H1 (cell line): ENCODE data around the gene VWA1. TPM values are rescaled to one million over a fixed set of nuclear protein-coding genes. Genes with fewer than 3 reads are reported as not detected.

Source experiments
- CREB1 ChIP-seq: IDR thresholded peaks from 2 replicates; pipeline ENCODE4 v1.6.1; 2012; ENCODE audit warnings: inconsistent platforms
- GTF2F1 ChIP-seq: IDR thresholded peaks from 2 replicates; pipeline ENCODE4 v1.6.1; 2012; ENCODE audit warnings: low read depth, low read length, improper control_type of control experiment, borderline replicate concordance
- KDM1A ChIP-seq: fragments of 200-600, 300-600 bp; sonication (generic); IDR thresholded peaks from 2 replicates; pipeline ENCODE4 v1.7.1; 2016; ENCODE audit warnings: mild to moderate bottlenecking, low read length, borderline replicate concordance
- NRF1 ChIP-seq: IDR thresholded peaks from 2 replicates; pipeline ENCODE4 v1.6.1; 2011; ENCODE audit warnings: mild to moderate bottlenecking, low read depth, low read length, improper control_type of control experiment
- PHF8 ChIP-seq: fragments of 200-600 bp; sonication (generic); conservative IDR thresholded peaks from 2 replicates; pipeline ENCODE4 v1.7.1; 2012; ENCODE audit warnings: low read depth, mild to moderate bottlenecking, inconsistent platforms, low read length, moderate library complexity
- POLR2A ChIP-seq, 2 experiments: IDR thresholded peaks; 1 replicate in 1 of 2; 2 replicates in 1 of 2; pipeline ENCODE4 v1.6.1; 2011; ENCODE audit warnings: low read depth in 2 of 2, low read length in 2 of 2, mild to moderate bottlenecking in 2 of 2; ENCODE audit errors: control extremely low read depth in 1 of 2
- RFX5 ChIP-seq: IDR thresholded peaks from 2 replicates; pipeline ENCODE4 v1.6.1; 2011; ENCODE audit warnings: low read depth, low read length, improper control_type of control experiment, borderline replicate concordance
- SP1 ChIP-seq: IDR thresholded peaks from 2 replicates; pipeline ENCODE4 v1.6.1; 2011; ENCODE audit warnings: low read depth, low read length
- SP2 ChIP-seq: IDR thresholded peaks from 2 replicates; pipeline ENCODE4 v1.6.1; 2012; ENCODE audit warnings: mild to moderate bottlenecking, low read length, inconsistent platforms
- polyA plus RNA-seq, 7 experiments: library from polyadenylated mRNA; depleted of rRNA in 3 of 7; stranded (reverse) in 5 of 7; unstranded in 2 of 7; fragments of >200 nt in 5 of 7; fragments of 200-250 nt in 2 of 7; gene quantifications; 1 replicate in 5 of 7; 2 replicates in 1 of 7; 4 replicates in 1 of 7; pipeline versions ENCODE4 v1.2.1 to v1.2.3, GENCODE V29; 2011 to 2013; ENCODE audit warnings: missing spikeins in 2 of 7, mixed read lengths in 2 of 7
- total RNA-seq: library from RNA; stranded (reverse); fragmentation: NEBNext Ultra II Directional; extraction: Animal tissue kit (Norgen Biotek cat#: 25700); gene quantifications from 2 replicates; pipeline ENCODE4 v1.2.1, GENCODE V29; 2021
- TF ChIP-seq, protein P1 (sequence below): fragments of 300-600 bp; sonication (generic); IDR thresholded peaks from 2 replicates; pipeline ENCODE4 v1.7.1; 2012; ENCODE audit warnings: low read length, moderate library complexity, mild to moderate bottlenecking, inconsistent platforms; ENCODE audit not compliant: insufficient replicate concordance
- TF ChIP-seq, protein P2 (sequence below): IDR thresholded peaks from 2 replicates; pipeline ENCODE4 v1.6.1; 2012; ENCODE audit warnings: inconsistent platforms

VWA1 gene
- total and polyA plus RNA-seq, 2 of the 8 experiments (the other 6 are each of a cell fraction or from before 2014, with no cell fraction given): 16.0 to 36.6 TPM

DNA sequence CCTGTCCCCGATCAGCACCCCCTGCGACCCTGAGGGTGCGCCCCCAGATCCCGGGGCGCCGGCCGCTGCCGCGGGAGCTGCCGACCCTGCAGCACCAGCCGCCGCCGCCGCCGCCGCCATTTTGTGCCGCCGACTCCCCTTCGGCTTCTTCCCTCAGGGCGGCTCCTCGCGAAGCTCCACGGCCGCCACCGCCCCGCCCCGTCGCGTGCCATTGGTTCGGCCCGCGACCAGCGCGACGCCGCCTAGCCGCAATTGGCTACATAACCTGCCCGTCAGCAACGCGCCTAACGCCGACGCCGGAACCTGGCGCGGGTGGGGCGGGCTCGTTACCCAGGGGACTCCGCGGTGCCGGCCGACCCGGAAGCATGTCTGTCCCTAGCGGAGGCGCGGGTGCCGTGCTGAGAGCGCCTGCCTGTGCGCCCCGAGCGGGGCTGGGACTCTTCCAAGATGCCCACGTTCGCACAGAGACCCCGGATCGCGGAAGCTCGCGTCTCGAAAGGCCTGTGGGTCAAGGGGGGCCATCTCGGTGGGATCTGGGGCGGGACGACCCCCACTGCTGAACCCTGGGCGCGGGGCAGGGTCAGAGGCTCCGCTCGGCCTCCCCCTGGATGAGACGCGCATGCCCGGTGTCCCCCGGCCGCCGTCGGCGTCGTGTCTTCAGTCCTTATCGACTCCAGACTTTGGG is 36.2 kb upstream of the VWA1 start, which contains the start of gene CCNL2 (continued):
- TF ChIP-seq, protein P1, sequence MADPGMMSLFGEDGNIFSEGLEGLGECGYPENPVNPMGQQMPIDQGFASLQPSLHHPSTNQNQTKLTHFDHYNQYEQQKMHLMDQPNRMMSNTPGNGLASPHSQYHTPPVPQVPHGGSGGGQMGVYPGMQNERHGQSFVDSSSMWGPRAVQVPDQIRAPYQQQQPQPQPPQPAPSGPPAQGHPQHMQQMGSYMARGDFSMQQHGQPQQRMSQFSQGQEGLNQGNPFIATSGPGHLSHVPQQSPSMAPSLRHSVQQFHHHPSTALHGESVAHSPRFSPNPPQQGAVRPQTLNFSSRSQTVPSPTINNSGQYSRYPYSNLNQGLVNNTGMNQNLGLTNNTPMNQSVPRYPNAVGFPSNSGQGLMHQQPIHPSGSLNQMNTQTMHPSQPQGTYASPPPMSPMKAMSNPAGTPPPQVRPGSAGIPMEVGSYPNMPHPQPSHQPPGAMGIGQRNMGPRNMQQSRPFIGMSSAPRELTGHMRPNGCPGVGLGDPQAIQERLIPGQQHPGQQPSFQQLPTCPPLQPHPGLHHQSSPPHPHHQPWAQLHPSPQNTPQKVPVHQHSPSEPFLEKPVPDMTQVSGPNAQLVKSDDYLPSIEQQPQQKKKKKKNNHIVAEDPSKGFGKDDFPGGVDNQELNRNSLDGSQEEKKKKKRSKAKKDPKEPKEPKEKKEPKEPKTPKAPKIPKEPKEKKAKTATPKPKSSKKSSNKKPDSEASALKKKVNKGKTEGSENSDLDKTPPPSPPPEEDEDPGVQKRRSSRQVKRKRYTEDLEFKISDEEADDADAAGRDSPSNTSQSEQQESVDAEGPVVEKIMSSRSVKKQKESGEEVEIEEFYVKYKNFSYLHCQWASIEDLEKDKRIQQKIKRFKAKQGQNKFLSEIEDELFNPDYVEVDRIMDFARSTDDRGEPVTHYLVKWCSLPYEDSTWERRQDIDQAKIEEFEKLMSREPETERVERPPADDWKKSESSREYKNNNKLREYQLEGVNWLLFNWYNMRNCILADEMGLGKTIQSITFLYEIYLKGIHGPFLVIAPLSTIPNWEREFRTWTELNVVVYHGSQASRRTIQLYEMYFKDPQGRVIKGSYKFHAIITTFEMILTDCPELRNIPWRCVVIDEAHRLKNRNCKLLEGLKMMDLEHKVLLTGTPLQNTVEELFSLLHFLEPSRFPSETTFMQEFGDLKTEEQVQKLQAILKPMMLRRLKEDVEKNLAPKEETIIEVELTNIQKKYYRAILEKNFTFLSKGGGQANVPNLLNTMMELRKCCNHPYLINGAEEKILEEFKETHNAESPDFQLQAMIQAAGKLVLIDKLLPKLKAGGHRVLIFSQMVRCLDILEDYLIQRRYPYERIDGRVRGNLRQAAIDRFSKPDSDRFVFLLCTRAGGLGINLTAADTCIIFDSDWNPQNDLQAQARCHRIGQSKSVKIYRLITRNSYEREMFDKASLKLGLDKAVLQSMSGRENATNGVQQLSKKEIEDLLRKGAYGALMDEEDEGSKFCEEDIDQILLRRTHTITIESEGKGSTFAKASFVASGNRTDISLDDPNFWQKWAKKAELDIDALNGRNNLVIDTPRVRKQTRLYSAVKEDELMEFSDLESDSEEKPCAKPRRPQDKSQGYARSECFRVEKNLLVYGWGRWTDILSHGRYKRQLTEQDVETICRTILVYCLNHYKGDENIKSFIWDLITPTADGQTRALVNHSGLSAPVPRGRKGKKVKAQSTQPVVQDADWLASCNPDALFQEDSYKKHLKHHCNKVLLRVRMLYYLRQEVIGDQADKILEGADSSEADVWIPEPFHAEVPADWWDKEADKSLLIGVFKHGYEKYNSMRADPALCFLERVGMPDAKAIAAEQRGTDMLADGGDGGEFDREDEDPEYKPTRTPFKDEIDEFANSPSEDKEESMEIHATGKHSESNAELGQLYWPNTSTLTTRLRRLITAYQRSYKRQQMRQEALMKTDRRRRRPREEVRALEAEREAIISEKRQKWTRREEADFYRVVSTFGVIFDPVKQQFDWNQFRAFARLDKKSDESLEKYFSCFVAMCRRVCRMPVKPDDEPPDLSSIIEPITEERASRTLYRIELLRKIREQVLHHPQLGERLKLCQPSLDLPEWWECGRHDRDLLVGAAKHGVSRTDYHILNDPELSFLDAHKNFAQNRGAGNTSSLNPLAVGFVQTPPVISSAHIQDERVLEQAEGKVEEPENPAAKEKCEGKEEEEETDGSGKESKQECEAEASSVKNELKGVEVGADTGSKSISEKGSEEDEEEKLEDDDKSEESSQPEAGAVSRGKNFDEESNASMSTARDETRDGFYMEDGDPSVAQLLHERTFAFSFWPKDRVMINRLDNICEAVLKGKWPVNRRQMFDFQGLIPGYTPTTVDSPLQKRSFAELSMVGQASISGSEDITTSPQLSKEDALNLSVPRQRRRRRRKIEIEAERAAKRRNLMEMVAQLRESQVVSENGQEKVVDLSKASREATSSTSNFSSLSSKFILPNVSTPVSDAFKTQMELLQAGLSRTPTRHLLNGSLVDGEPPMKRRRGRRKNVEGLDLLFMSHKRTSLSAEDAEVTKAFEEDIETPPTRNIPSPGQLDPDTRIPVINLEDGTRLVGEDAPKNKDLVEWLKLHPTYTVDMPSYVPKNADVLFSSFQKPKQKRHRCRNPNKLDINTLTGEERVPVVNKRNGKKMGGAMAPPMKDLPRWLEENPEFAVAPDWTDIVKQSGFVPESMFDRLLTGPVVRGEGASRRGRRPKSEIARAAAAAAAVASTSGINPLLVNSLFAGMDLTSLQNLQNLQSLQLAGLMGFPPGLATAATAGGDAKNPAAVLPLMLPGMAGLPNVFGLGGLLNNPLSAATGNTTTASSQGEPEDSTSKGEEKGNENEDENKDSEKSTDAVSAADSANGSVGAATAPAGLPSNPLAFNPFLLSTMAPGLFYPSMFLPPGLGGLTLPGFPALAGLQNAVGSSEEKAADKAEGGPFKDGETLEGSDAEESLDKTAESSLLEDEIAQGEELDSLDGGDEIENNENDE: no peak
- TF ChIP-seq CREB1 (peak; percentile 95), SP1 (peak; percentile 98), GTF2F1 (no peak), NRF1 (0 out of 2 replicates have a peak, but pooled peaks have one; percentile 16), KDM1A (no peak), PHF8 (peak; percentile 89), POLR2A (IDR thresholded peaks at IDR 0.05; ENCODE audit: control extremely low read depth in 1 of 2, low read depth in 2 of 2, low read length in 2 of 2) (peak in 1 of 2 experiments; percentile 66; a peak in 1 of 3 replicates), SP2 (peak; percentile 88), RFX5 (0 out of 2 replicates have a peak, but pooled peaks have one; percentile 9)
- TF ChIP-seq, protein P2, sequence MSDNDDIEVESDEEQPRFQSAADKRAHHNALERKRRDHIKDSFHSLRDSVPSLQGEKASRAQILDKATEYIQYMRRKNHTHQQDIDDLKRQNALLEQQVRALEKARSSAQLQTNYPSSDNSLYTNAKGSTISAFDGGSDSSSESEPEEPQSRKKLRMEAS: peak; percentile 40; the same call in 1 of the 2 replicates
